ENCODE data around the gene CYB5D1.

The CYB5D1 gene

GRCh38 chr17:7818026-7818425 lies 39.8 kb upstream of the CYB5D1 start:
- no peak for TF ChIP-seq TCF4 (CRISPR knock-in tag; IDR thresholded peaks at IDR 0.05; ENCODE audit: borderline replicate concordance)
- no peak for TF ChIP-seq CREB5 (CRISPR knock-in tag; IDR thresholded peaks at IDR 0.05; ENCODE audit: low read depth)
- TF ChIP-seq ZNF565 (CRISPR knock-in tag; conservative IDR thresholded peaks at IDR 0.05; ENCODE audit: low read depth), result no peak
- no peak for TF ChIP-seq ESRRG (CRISPR knock-in tag; IDR thresholded peaks at IDR 0.05)
- TF ChIP-seq RARB (CRISPR knock-in tag; IDR thresholded peaks at IDR 0.05), result no peak
- TF ChIP-seq PATZ1 (CRISPR knock-in tag; IDR thresholded peaks at IDR 0.05; ENCODE audit: borderline replicate concordance), result no peak
- no peak for TF ChIP-seq ISL1 (CRISPR knock-in tag; IDR thresholded peaks at IDR 0.05)
- no peak for ATAC-seq

- TF ChIP-seq CREB5 (CRISPR knock-in tag; IDR thresholded peaks at IDR 0.05; ENCODE audit: low read depth), result no peak
- TF ChIP-seq PPARA (CRISPR knock-in tag; IDR thresholded peaks at IDR 0.05; ENCODE audit: borderline replicate concordance), result no peak
- no peak for TF ChIP-seq ESRRG (CRISPR knock-in tag; IDR thresholded peaks at IDR 0.05)
- TF ChIP-seq TCF4 (CRISPR knock-in tag; IDR thresholded peaks at IDR 0.05; ENCODE audit: borderline replicate concordance), result no peak
- no peak for TF ChIP-seq ZFP3 (CRISPR knock-in tag; IDR thresholded peaks at IDR 0.05)
- no peak for TF ChIP-seq ZNF8 (CRISPR knock-in tag; IDR thresholded peaks at IDR 0.05)
- no peak for TF ChIP-seq OSR1 (CRISPR knock-in tag; IDR thresholded peaks at IDR 0.05)
- TF ChIP-seq TOX (CRISPR knock-in tag; IDR thresholded peaks at IDR 0.05; ENCODE audit: borderline replicate concordance), result no peak
- TF ChIP-seq BACH2 (CRISPR knock-in tag; IDR thresholded peaks at IDR 0.05; ENCODE audit: borderline replicate concordance), result no peak
- ATAC-seq, result no peak
These were observed 38.8 kb upstream of the CYB5D1 start for GRCh38 chr17:7818746-7819645.

- ATAC-seq, result no peak
- TF ChIP-seq SNAI2 (CRISPR knock-in tag; IDR thresholded peaks at IDR 0.05), result no peak
- TF ChIP-seq CSRNP3 (CRISPR knock-in tag; IDR thresholded peaks at IDR 0.05), result no peak
- no peak for TF ChIP-seq ZNF8 (CRISPR knock-in tag; IDR thresholded peaks at IDR 0.05)
- TF ChIP-seq ZFP3 (CRISPR knock-in tag; IDR thresholded peaks at IDR 0.05), result no peak
These were observed 37.6 kb upstream of the CYB5D1 start for GRCh38 chr17:7820231-7820630.

GRCh38 chr17:7822126-7822525 lies 35.7 kb upstream of the CYB5D1 start:
- no peak for ATAC-seq
- TF ChIP-seq ZFP30 (CRISPR knock-in tag; IDR thresholded peaks at IDR 0.05) (no peak), ARNTL (CRISPR knock-in tag; IDR thresholded peaks at IDR 0.05; ENCODE audit: borderline replicate concordance, low read depth) (no peak), GLIS3 (CRISPR knock-in tag; IDR thresholded peaks at IDR 0.05) (no peak), PPARA (CRISPR knock-in tag; IDR thresholded peaks at IDR 0.05; ENCODE audit: borderline replicate concordance) (no peak), TCF4 (CRISPR knock-in tag; IDR thresholded peaks at IDR 0.05; ENCODE audit: borderline replicate concordance) (no peak), ZFP3 (CRISPR knock-in tag; IDR thresholded peaks at IDR 0.05) (no peak), BACH2 (CRISPR knock-in tag; IDR thresholded peaks at IDR 0.05; ENCODE audit: borderline replicate concordance) (no peak), ZNF70 (CRISPR knock-in tag; IDR thresholded peaks at IDR 0.05) (no peak), TSHZ2 (CRISPR knock-in tag; IDR thresholded peaks at IDR 0.05) (no peak)

Measured in SK-N-SH treated with all-trans-retinoic acid at 6 μM for 48 hours (cell line).